Upper lobe of left lung (tissue), 4 donors: Measurements from ENCODE around the gene BEGAIN.

Experiments used
- CTCF ChIP-seq, 6 experiments: fragments of 450-650 bp in 4 of 6; fragments of 200-600 bp in 2 of 6; sonication (generic) in 2 of 6; IDR thresholded peaks; one replicate each; pipeline ENCODE4 v1.5.1; 2016 to 2019; ENCODE audit warnings: antibody characterized with exemption in 6 of 6
- POLR2A ChIP-seq, 4 donors: fragments of 450-650 bp; IDR thresholded peaks; one replicate each; pipeline ENCODE4 v1.5.1; 2016 to 2017; ENCODE audit warnings: antibody characterized with exemption in 4 of 4, mild to moderate bottlenecking in 2 of 4
- POLR2AphosphoS5 ChIP-seq, 2 donors: sonication (generic); formaldehyde crosslinking; IDR thresholded peaks; one replicate each; pipeline ENCODE4 v1.5.1; 2017; ENCODE audit warnings: antibody characterized with exemption in 2 of 2

GRCh38 chr14:100591453-100592371 lies 4.5 kb upstream of the BEGAIN start:
- TF ChIP-seq POLR2AphosphoS5 (IDR thresholded peaks at IDR 0.05) (no peak), CTCF (IDR thresholded peaks at IDR 0.05) (no peak), POLR2A (IDR thresholded peaks at IDR 0.05) (no peak)
